Neural cell (in vitro differentiated cells): ENCODE results near the gene UBAP2L.

ENCODE experiments used
- CTCF ChIP-seq: fragments of 450-650 bp; IDR thresholded peaks from 2 replicates; pipeline ENCODE4 v1.5.1; 2014; ENCODE audit warnings: antibody characterized with exemption, mild to moderate bottlenecking, moderate library complexity; ENCODE audit not compliant: poor library complexity, severe bottlenecking
- TAF1 ChIP-seq: IDR thresholded peaks from 2 replicates; pipeline ENCODE4 v1.6.1; 2012; ENCODE audit warnings: low read depth

GRCh38 chr1:154263465-154264332 lies 42.9 kb downstream of the UBAP2L start:
- no peak for TF ChIP-seq CTCF
- no peak for TF ChIP-seq TAF1
